NT2/D1 (cell line): ENCODE data around the gene CLSTN2.

Experiments
- SUZ12 ChIP-seq: IDR thresholded peaks from 2 replicates; pipeline ENCODE4 v1.6.1; 2011; ENCODE audit not compliant: insufficient read length, insufficient read depth; ENCODE audit errors: extremely low read depth
- YY1 ChIP-seq: IDR thresholded peaks from 2 replicates; pipeline ENCODE4 v1.6.1; 2011; ENCODE audit not compliant: insufficient read length, insufficient read depth
- ZNF274 ChIP-seq: IDR thresholded peaks from 2 replicates; pipeline ENCODE4 v1.6.1; 2011; ENCODE audit warnings: mild to moderate bottlenecking, low read depth, low read length

DNA sequence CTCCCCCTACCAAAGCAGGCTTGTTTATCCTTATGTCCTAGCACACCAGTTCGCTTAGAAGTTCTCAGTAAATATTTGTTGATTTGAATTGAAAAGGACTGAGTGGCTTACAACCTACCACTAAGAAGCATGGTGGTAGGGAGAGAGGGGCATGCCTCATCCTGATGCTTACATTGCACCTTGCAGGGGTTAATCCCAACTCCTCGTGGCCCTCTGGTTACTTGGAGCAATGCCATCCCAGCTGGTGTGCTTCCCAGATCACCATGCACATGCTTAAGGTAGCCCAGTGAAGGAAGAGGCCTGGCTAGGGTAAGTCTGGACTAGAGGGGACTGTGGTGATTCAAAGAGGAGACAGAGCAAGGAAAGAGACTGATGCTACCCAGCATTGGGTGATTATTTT, 253.3 kb downstream of the CLSTN2 start:
- TF ChIP-seq YY1 = no peak
- no peak for TF ChIP-seq ZNF274
- TF ChIP-seq SUZ12 = no peak
